Right atrium auricular region (tissue), 2 donors: Measurements from ENCODE around the gene MAGIX. TPM values are rescaled to one million over a fixed set of nuclear protein-coding genes. Genes with fewer than 3 reads are reported as not detected.

Source experiments
- DNase-seq: peaks from one replicate; pipeline ENCODE4 v3.0.0-alpha.2; 2019; ENCODE audit warnings: low spot score
- H3K27ac ChIP-seq, 2 donors: fragments of 200-600 bp; sonication (generic); 1 replicate in 1 of 2; 2 replicates in 1 of 2; pipeline ENCODE4 v1.5.1; 2016 to 2019
- H3K27me3 ChIP-seq, 2 donors: fragments of 200-600 bp; sonication (generic); one replicate each; pipeline versions ENCODE4 v1.5.1 to v1.6.0; 2017 to 2019
- H3K36me3 ChIP-seq: fragments of 200-600 bp; sonication (generic); one replicate; pipeline ENCODE4 v1.5.1; 2016
- H3K4me1 ChIP-seq, 2 donors: fragments of 200-600 bp; sonication (generic); one replicate each; pipeline versions ENCODE4 v1.5.1 to v1.6.0; 2017 to 2019
- H3K4me3 ChIP-seq, 2 donors: fragments of 200-600 bp; sonication (generic); 1 replicate in 1 of 2; 2 replicates in 1 of 2; pipeline ENCODE4 v1.5.1; 2017 to 2019; ENCODE audit warnings: mild to moderate bottlenecking in 1 of 2, moderate library complexity in 1 of 2
- H3K9me3 ChIP-seq, 2 donors: fragments of 200-600 bp; sonication (generic); one replicate each; pipeline ENCODE4 v1.5.1; 2019
- CTCF ChIP-seq, 2 donors: fragments of 200-600 bp; sonication (generic); IDR thresholded peaks; one replicate each; pipeline ENCODE4 v1.5.1; 2019; ENCODE audit warnings: antibody characterized with exemption in 2 of 2
- total RNA-seq, 2 donors: library from RNA; depleted of rRNA; stranded (reverse); fragments of >200 nt; gene quantifications; one replicate each; pipeline ENCODE4 v1.1.0, GENCODE V29; 2016

Gene MAGIX
- total RNA-seq, 2 donors from 2014 or later: 18.9 to 23.4 TPM

GRCh38 chrX:49214996-49215526, 52.5 kb downstream of the MAGIX start:
- Histone ChIP-seq H3K4me1 (no peaks in the 10 kb centered on the region), H3K27ac (no peak overlapping the region), H3K27me3 (no peaks in the 10 kb centered on the region), H3K4me3 (no peak overlapping the region), H3K36me3 (no peaks in the 10 kb centered on the region), H3K9me3 (no peaks in the 10 kb centered on the region)
- no peak for DNase-seq
- no peak for TF ChIP-seq CTCF (IDR thresholded peaks at IDR 0.05)

Other genes starting within 250 kb of the MAGIX start
- gene PIM2, start 243.7 kb upstream of the MAGIX start, total RNA-seq: 1 to 10 TPM; 5.4 to 9.1 TPM
- gene OTUD5, start 205.2 kb upstream of the MAGIX start, total RNA-seq: 10 to 100 TPM; 15.4 to 23.9 TPM
- gene KCND1, start 190.9 kb upstream of the MAGIX start, total RNA-seq: 1 to 10 TPM; 1.3 to 1.5 TPM
- gene GRIPAP1, start 160.5 kb upstream of the MAGIX start, total RNA-seq: 10 to 100 TPM in 1 of 2 donors, 1 to 10 TPM in 1; 9.6 to 16.0 TPM
- gene TFE3, start 119.4 kb upstream of the MAGIX start, total RNA-seq: 10 to 100 TPM; 25.8 to 60.3 TPM
- gene CCDC120, start 103.8 kb upstream of the MAGIX start, total RNA-seq: 1 to 10 TPM; 1.3 to 2.2 TPM
- gene PRAF2, start 88.8 kb upstream of the MAGIX start, total RNA-seq: 10 to 100 TPM; 11.5 to 29.7 TPM
- gene WDR45, start 82.9 kb upstream of the MAGIX start, total RNA-seq: 100 to 1,000 TPM in 1 of 2 donors, 10 to 100 TPM in 1; 78.3 to 117 TPM
- gene GPKOW, start 39.0 kb upstream of the MAGIX start, total RNA-seq: 10 to 100 TPM; 17.7 to 26.1 TPM
- gene PLP2, start 9.1 kb downstream of the MAGIX start, total RNA-seq: 10 to 100 TPM; 47.8 to 64.8 TPM
- 10 to 100 TPM in 1 of 2 donors, 1 to 10 TPM in 1; 7.2 to 12.7 TPM for gene PRICKLE3, start 23.6 kb downstream of the MAGIX start, total RNA-seq
- gene SYP, start 37.4 kb downstream of the MAGIX start, total RNA-seq: 1 to 10 TPM; 2.8 to 3.5 TPM
- under 1 TPM; 0.08 to 0.11 TPM for gene CACNA1F, start 70.6 kb downstream of the MAGIX start, total RNA-seq
- 10 to 100 TPM in 1 of 2 donors, 1 to 10 TPM in 1; 9.5 to 14.4 TPM for gene CCDC22, start 72.7 kb downstream of the MAGIX start, total RNA-seq
- gene FOXP3, start 102.0 kb downstream of the MAGIX start, total RNA-seq: not detected
- 10 to 100 TPM; 24.2 to 29.6 TPM for gene PPP1R3F, start 107.0 kb downstream of the MAGIX start, total RNA-seq
- not detected for gene GAGE10, start 140.9 kb downstream of the MAGIX start, total RNA-seq
- gene GAGE12J, start 159.3 kb downstream of the MAGIX start, total RNA-seq: not detected
- gene GAGE13, start 168.8 kb downstream of the MAGIX start, total RNA-seq: not detected